HG03103 (cell line): ENCODE results near the gene DPM1.

Source experiments
- ATAC-seq: cut with Tn5 transposase; IDR thresholded peaks from one replicate; pipeline ENCODE4 v1.9.1; 2021; ENCODE audit warnings: low read depth; ENCODE audit not compliant: unreplicated experiment

The DPM1 gene

GRCh38 chr20:50932016-50932485 lies 26.3 kb downstream of the DPM1 start:
- no peak for ATAC-seq

- ATAC-seq: peak; percentile 47
Measured at GRCh38 chr20:50931306-50932015, 26.9 kb downstream of the DPM1 start, which contains the start of gene ADNP. Gene ADNP, minus strand, starts transcription at chr20:50931437. Its CDS starts 27,441 bp downstream, at chr20:50903996.

GRCh38 chr20:50930976-50931305 lies 27.4 kb downstream of the DPM1 start:
- peak; percentile 10 for ATAC-seq

- peak; percentile 2 for ATAC-seq
Measured at GRCh38 chr20:50930139-50930975, 28.0 kb downstream of the DPM1 start.

- ATAC-seq: peak; percentile 55
Measured at GRCh38 chr20:50929299-50930138, 28.8 kb downstream of the DPM1 start.

- no peak for ATAC-seq
Measured at GRCh38 chr20:50928469-50928868, 29.9 kb downstream of the DPM1 start.

- no peak for ATAC-seq
Measured at GRCh38 chr20:50926530-50926929, 31.8 kb downstream of the DPM1 start.

- no peak for ATAC-seq
Measured at GRCh38 chr20:50924261-50924920, 33.9 kb downstream of the DPM1 start.

- no peak for ATAC-seq
Measured at GRCh38 chr20:50921803-50922501, 36.4 kb downstream of the DPM1 start.

- no peak for ATAC-seq
Measured at GRCh38 chr20:50920997-50921396, 37.3 kb downstream of the DPM1 start.

- ATAC-seq: no peak
Measured at GRCh38 chr20:50919567-50919966, 38.8 kb downstream of the DPM1 start.

GRCh38 chr20:50918403-50918802 lies 39.9 kb downstream of the DPM1 start:
- ATAC-seq: no peak

- ATAC-seq: no peak
Measured at GRCh38 chr20:50916934-50917333, 41.4 kb downstream of the DPM1 start.

- no peak for ATAC-seq
Measured at GRCh38 chr20:50916257-50916656, 42.1 kb downstream of the DPM1 start.

GRCh38 chr20:50915424-50915823 lies 42.9 kb downstream of the DPM1 start:
- no peak for ATAC-seq

GRCh38 chr20:50913690-50914375 lies 44.5 kb downstream of the DPM1 start:
- ATAC-seq: no peak

- ATAC-seq: peak; percentile 54
Measured at GRCh38 chr20:50911716-50912115, 46.6 kb downstream of the DPM1 start.

- no peak for ATAC-seq
Measured at GRCh38 chr20:50911030-50911429, 47.3 kb downstream of the DPM1 start.

- no peak for ATAC-seq
Measured at GRCh38 chr20:50909413-50909812, 48.9 kb downstream of the DPM1 start.
